GM21526 (cell line): ENCODE results near the gene KRTAP10-1.

Experiments used
- ATAC-seq: cut with Tn5 transposase; IDR thresholded peaks from one replicate; pipeline ENCODE4 v1.9.1; 2021; ENCODE audit warnings: moderate library complexity; ENCODE audit not compliant: unreplicated experiment, low FRiP score

Gene KRTAP10-1

GRCh38 chr21:44492567-44493385 lies 47.2 kb downstream of the KRTAP10-1 start:
- ATAC-seq: no peak

- no peak for ATAC-seq
These were observed 49.2 kb downstream of the KRTAP10-1 start for GRCh38 chr21:44490816-44491215.

- no peak for ATAC-seq
These were observed 49.6 kb downstream of the KRTAP10-1 start for GRCh38 chr21:44490405-44490804.

GRCh38 chr21:44489962-44490361 lies 50.0 kb downstream of the KRTAP10-1 start:
- ATAC-seq: no peak
